ENCODE results near the gene ISY1.
A peak's percentile ranks its signal among the peaks of the same experiment; 100 is the strongest.

The ISY1 gene

DNA sequence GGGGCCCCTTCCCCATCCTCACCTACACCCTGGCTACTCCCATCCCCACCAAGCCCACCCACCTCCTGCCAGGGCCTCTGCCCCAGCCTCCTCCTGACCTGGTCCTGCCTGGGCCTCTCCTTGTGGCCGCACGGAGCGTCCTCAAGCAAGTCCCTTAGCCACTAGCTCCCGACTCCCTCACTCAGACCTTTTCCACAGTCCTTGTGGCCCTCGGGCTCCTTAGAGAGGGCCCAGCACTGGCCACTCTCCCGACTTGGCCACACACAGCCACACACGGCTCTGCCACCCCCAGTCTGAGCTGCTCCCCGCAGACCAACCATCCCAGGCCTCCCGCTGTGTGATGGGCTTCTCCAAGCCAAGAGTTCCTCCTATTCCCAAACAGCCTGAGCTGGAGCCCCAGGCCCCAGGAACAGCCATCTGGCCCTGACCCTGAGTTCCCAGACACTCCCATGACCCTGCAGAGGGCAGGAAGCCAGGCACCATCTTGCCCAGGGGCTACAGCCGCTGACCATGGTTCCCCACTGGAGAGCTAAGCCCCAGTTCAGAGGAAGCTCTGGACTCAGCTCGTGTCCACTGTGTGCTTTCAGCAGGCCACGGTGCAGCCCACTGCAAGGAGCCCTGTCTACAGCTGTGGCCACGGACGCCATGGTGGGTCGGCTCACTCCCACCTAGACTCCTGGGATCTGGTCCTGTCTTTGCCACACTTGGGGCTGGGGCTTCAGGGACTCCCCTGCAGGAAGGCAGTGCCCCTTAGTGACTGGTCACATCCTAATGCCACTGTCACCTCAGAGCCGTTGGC, 32.3 kb downstream of the ISY1 start:
- H3K9ac ChIP-seq (ENCODE audit: low read length): no peak overlapping the region
- peaks cover 3% of the 10 kb centered on the region for H3K4me1 ChIP-seq (ENCODE audit: control insufficient read depth, insufficient read depth, low read length)
- H3K27me3 ChIP-seq (replicated peaks; ENCODE audit: control insufficient read depth, insufficient read depth, low read length): no peaks in the 10 kb centered on the region
- H3K9me3 ChIP-seq (ENCODE audit: control insufficient read depth, low read length): no peaks in the 10 kb centered on the region
- no peak overlapping the region for H3K4me3 ChIP-seq (ENCODE audit: low read length)
- H3K36me3 ChIP-seq (ENCODE audit: control insufficient read depth, insufficient read depth, low read length, severe bottlenecking): peaks cover 61% of the 10 kb centered on the region
- DNase-seq (ENCODE audit: low read depth): no peak

DNA sequence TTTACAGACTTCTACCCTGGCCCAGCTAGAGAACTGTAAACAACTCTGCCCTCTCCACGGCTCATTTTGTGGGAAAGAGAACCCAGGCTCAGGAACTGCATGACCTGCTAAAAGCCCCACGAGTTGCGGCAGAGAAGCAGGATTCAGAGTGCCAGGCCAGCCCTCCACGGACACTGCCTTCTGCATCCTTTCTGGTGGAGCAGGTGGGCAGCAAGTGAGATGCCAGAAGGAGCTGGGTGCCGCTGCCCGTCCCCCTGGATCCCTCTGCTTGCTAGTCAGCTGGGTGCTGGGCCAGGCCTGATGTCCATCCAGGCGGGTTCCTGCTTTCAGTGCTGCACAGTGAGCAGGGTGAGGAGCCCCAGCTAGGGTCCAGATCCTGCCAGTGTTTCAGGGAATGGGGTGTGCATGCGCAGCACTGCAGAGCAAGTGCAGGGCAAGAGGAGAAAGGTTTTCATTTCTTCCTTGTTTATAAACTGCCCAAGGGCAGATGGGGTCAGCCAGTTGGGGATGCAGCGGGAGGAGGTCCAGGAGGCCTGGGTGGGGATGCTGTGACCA, 34.1 kb downstream of the ISY1 start:
- H3K27me3 ChIP-seq (replicated peaks; ENCODE audit: control insufficient read depth, insufficient read depth, low read length): no peaks in the 10 kb centered on the region
- H3K4me3 ChIP-seq (ENCODE audit: low read length): no peak overlapping the region
- H3K36me3 ChIP-seq (ENCODE audit: control insufficient read depth, insufficient read depth, low read length, severe bottlenecking): peaks cover 44% of the 10 kb centered on the region
- H3K4me1 ChIP-seq (ENCODE audit: control insufficient read depth, insufficient read depth, low read length): peaks cover 8% of the 10 kb centered on the region
- no peaks in the 10 kb centered on the region for H3K9me3 ChIP-seq (ENCODE audit: control insufficient read depth, low read length)
- H3K9ac ChIP-seq (ENCODE audit: low read length): no peak overlapping the region
- DNase-seq (ENCODE audit: low read depth): no peak

DNA sequence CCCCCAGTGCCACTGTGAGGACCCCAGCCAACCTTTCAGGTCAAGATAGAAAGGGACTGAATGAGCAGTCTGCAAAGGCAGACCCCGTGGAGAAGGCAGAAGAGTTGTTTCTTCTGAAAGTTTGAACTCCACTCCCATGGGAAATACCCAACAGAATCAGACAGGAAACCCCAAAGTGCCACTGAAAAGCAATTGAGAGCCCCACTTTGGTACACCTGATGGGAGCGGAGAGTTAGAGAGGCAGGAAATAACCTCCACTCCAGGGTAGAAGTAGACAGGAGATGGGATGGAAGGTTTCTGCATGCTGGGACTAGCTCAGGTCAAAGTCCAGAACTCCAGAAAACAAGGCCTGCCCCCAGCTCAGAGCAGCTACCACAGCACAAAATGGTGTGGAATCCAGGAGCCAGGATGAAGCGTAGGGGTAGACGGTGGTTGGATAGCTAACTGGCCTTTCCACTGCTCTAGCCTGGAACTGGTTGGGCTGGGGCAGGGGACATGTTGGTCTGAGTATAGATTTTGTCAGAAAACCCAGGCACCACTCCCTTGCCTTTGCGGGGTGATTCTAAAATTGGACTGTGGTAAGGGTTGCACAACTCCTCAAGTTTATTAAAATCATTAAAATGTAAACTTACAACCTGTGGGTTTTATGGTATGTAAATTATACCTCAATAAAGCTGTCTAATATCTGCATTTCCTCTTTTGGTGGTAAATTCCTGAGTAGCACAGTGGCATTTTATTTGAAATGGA, 37.4 kb downstream of the ISY1 start:
- H3K9me3 ChIP-seq (ENCODE audit: control insufficient read depth, low read length): no peaks in the 10 kb centered on the region
- no peak overlapping the region for H3K4me3 ChIP-seq (ENCODE audit: low read length)
- no peaks in the 10 kb centered on the region for H3K27me3 ChIP-seq (replicated peaks; ENCODE audit: control insufficient read depth, insufficient read depth, low read length)
- H3K4me1 ChIP-seq (ENCODE audit: control insufficient read depth, insufficient read depth, low read length): peaks cover 23% of the 10 kb centered on the region
- DNase-seq (ENCODE audit: low read depth): peak; percentile 58
- no peak overlapping the region for H3K9ac ChIP-seq (ENCODE audit: low read length)
- peaks cover 10% of the 10 kb centered on the region for H3K36me3 ChIP-seq (ENCODE audit: control insufficient read depth, insufficient read depth, low read length, severe bottlenecking)

DNA sequence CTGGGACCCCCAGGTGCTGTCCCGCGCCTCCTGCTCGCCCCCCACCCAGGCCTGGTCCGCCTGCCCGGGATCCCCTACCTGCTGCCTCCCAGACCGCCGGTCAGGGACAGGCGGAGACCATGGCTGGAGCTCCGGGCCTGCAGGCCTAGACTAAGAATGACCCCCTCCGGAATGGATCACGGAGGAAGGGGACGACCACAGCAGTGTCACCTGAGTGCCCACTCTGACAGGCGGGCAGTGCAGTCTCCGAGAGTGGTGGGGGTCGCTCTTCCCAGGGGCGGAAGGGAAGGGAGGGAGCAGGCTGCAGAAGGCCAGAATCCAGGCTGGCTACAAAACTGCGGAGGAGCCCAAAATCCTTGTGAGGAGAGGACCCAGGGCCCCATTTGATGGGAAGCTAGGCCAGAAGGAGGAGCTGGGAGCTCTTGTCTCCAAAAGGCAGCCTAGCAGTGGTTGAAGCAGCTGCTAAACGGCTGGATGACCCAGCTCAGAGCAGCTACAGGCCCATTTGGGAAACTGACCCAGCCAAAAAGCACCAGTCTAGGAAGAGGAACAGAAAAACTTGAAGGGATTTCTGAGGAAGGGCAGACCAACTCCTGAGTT, 38.4 kb downstream of the ISY1 start:
- Histone ChIP-seq H3K27me3 (replicated peaks; ENCODE audit: control insufficient read depth, insufficient read depth, low read length) (no peaks in the 10 kb centered on the region), H3K36me3 (ENCODE audit: control insufficient read depth, insufficient read depth, low read length, severe bottlenecking) (peaks cover 10% of the 10 kb centered on the region), H3K9ac (ENCODE audit: low read length) (no peak overlapping the region), H3K4me3 (ENCODE audit: low read length) (no peak overlapping the region), H3K4me1 (ENCODE audit: control insufficient read depth, insufficient read depth, low read length) (peaks cover 23% of the 10 kb centered on the region), H3K9me3 (ENCODE audit: control insufficient read depth, low read length) (no peaks in the 10 kb centered on the region)
- peak; percentile 41 for DNase-seq (ENCODE audit: low read depth)

DNA sequence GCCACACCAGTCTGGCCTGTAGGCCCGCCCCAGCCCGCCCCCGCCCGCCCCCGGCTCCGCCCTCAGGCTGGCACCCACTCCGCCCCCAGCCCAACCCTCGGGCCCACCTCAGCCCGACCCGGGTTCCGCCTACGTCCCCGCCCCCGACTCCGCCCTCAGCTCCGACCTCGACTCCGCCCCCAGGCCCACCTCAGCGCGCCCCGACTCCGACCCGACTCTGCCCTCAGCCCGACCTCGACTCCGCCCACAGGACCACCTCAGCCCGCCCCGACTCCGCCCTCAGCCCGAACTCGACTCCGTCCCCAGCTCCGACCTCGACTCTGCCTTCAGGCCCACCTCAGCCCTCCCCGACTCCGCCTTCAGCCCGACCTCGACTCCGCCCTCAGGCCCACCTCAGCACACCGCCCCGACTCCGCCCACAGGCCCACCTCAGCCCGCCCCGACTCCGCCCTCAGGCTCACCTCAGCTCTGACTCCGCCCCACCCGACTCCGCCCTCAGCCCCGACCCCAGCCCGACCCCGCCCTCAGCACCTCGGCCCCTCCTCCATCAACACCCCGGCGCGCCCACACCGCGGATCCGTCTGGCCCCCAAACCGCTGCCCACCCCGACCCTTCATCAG, 39.0 kb downstream of the ISY1 start, which contains the start of gene RAB43:
Gene RAB43 (minus strand): TSS at position 13 of the 620 bp plus-strand sequence. CDS start 315 bp downstream, outside the sequence.
- Histone ChIP-seq H3K27me3 (replicated peaks; ENCODE audit: control insufficient read depth, insufficient read depth, low read length) (no peaks in the 10 kb centered on the region), H3K36me3 (ENCODE audit: control insufficient read depth, insufficient read depth, low read length, severe bottlenecking) (peaks cover 9% of the 10 kb centered on the region), H3K9me3 (ENCODE audit: control insufficient read depth, low read length) (no peaks in the 10 kb centered on the region), H3K9ac (ENCODE audit: low read length) (peak within 1 kb of the TSS; percentile 92), H3K4me3 (ENCODE audit: low read length) (peak within 1 kb of the TSS; percentile 88), H3K4me1 (ENCODE audit: control insufficient read depth, insufficient read depth, low read length) (peaks cover 25% of the 10 kb centered on the region)
- peak; percentile 91 for DNase-seq (ENCODE audit: low read depth)

DNA sequence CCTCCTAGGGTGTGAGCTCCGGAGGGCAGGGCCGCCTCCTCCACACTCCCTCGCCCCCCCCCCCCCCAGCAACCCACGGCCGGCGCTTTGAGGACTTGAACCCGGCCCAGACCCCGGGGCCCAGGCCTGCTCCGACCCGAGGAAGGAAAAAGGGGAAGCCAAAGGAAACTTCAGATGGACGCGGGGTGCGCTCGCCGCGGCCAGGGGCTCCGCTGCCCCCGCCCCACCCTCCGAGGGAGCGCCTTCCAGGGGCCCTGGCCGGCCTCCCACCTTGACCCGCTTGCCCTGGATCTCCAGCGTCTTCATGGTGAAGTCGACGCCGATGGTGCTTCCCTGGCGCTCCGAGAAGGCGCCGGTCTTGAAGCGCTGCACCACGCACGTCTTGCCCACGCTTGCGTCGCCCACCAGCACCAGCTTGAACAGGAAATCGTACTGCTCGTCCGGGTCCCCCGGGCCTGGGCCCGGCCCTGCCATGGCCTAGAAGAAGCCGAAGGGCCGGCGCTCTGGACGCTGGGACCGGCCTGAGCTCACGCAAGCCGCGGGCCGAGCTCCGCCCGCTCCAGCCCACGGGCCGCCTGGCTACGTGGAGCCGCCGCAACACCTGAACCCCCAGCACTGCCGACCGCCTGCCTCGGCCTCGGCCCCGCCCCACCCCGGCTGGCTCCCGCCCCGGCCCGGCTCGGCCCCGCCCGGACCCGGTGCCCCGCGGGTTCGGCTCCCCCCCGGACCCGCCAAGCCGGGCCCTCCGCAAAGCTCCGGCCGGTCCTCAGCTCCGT, 39.7 kb downstream of the ISY1 start:
- no peaks in the 10 kb centered on the region for H3K9me3 ChIP-seq (ENCODE audit: control insufficient read depth, low read length)
- peak overlapping the region; percentile 92 for H3K9ac ChIP-seq (ENCODE audit: low read length)
- peak overlapping the region; percentile 88 for H3K4me3 ChIP-seq (ENCODE audit: low read length)
- DNase-seq (ENCODE audit: low read depth): no peak
- no peaks in the 10 kb centered on the region for H3K27me3 ChIP-seq (replicated peaks; ENCODE audit: control insufficient read depth, insufficient read depth, low read length)
- H3K4me1 ChIP-seq (ENCODE audit: control insufficient read depth, insufficient read depth, low read length): peaks cover 32% of the 10 kb centered on the region
- peaks cover 9% of the 10 kb centered on the region for H3K36me3 ChIP-seq (ENCODE audit: control insufficient read depth, insufficient read depth, low read length, severe bottlenecking)

DNA sequence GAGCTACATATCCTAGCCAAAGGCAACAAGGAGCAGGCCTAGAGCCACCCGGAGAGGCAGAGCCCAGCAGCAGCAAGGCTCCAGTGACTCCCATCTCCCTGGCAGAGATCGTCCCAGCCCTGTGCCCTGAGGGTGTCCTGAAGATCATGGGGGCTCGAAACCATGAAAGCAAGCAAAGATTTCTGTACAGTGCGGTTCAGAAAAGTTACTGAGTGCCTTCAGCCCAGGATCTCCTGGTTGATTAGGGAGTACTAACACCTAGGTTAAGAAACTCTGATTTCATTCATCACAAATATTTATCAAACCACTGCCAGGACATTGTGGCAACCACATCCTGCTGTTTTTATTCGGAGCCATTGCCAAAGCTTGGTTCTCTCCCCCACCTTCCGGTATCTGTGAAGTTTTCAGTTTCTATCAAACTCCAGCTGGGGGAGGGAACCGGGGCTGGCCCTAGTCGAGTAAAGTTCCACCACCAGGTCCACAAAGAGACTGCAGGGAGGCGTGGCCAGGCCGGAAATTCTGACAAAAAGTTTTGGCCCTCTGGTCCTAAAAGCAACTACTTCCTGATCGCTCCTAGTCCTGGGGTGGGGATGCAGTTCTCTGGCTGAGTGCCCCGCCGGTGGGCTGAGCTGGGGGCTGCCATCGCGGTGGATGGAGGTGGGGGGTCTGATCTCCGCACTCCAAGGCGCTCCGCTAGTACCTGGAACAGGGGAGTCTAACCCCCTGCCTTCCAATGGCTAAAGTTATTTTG, 40.4 kb downstream of the ISY1 start:
- Histone ChIP-seq H3K27me3 (replicated peaks; ENCODE audit: control insufficient read depth, insufficient read depth, low read length) (no peaks in the 10 kb centered on the region), H3K9me3 (ENCODE audit: control insufficient read depth, low read length) (no peaks in the 10 kb centered on the region), H3K36me3 (ENCODE audit: control insufficient read depth, insufficient read depth, low read length, severe bottlenecking) (peaks cover 9% of the 10 kb centered on the region), H3K4me1 (ENCODE audit: control insufficient read depth, insufficient read depth, low read length) (peaks cover 38% of the 10 kb centered on the region), H3K9ac (ENCODE audit: low read length) (peak overlapping the region; percentile 92), H3K4me3 (ENCODE audit: low read length) (peak overlapping the region; percentile 88)
- peak; percentile 92 for DNase-seq (ENCODE audit: low read depth)

DNA sequence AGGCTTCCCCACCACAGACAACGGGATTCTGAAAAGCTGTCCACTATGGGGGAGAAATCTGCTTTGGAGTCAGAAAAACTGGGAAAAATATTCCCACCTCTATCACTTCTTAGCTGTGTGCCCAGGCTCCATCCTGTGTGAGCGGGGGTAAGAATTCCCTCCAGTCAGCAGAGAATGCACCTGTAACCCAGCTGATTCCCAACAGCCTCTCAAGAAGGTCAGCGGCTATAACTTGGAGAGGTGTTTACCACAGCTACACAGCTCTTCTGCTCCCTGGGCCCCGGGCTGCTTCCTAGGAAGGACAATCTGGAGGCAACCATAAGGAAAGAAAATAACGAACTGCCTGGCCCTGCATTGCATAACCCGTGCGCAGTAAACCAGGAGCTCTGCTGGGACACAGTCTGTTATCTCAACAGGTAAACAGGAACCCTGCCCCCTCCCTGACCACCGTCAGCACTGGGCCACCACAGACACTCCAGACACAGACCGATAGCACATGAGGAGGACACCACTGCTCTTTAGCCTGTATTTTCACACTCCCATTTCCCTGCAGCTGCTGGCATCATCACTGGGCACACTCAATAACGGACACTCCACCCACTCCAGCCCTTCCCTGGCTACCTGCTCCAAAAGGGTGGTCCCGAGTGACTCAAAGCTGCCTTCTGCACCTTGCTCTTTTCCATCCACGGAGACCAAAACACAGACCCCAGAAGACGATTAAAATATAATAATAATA, 41.3 kb downstream of the ISY1 start:
- peaks cover 15% of the 10 kb centered on the region for H3K36me3 ChIP-seq (ENCODE audit: control insufficient read depth, insufficient read depth, low read length, severe bottlenecking)
- H3K9me3 ChIP-seq (ENCODE audit: control insufficient read depth, low read length): no peaks in the 10 kb centered on the region
- peaks cover 38% of the 10 kb centered on the region for H3K4me1 ChIP-seq (ENCODE audit: control insufficient read depth, insufficient read depth, low read length)
- peak overlapping the region; percentile 88 for H3K4me3 ChIP-seq (ENCODE audit: low read length)
- DNase-seq (ENCODE audit: low read depth): no peak
- no peaks in the 10 kb centered on the region for H3K27me3 ChIP-seq (replicated peaks; ENCODE audit: control insufficient read depth, insufficient read depth, low read length)
- peak overlapping the region; percentile 92 for H3K9ac ChIP-seq (ENCODE audit: low read length)

DNA sequence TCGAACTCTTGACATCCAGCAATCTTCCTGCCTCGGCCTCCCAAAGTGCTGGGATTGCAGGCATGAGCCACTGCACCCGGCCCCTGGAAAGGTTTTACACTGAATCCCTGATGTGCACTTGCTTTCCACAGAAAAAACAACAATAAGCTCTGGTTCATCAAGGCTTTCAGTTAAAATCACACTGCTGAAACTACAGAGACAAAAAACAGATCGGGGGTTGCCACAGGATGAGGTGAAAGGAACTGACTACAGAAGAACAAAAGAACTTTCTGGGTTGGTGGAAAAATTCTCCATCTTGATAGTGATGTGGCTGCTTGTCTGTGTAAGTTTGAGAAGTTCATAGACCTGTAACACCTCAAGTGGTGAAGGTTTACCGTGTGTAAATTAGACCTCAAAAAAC, 42.1 kb downstream of the ISY1 start:
- Histone ChIP-seq H3K27me3 (replicated peaks; ENCODE audit: control insufficient read depth, insufficient read depth, low read length) (no peaks in the 10 kb centered on the region), H3K36me3 (ENCODE audit: control insufficient read depth, insufficient read depth, low read length, severe bottlenecking) (peaks cover 19% of the 10 kb centered on the region), H3K4me1 (ENCODE audit: control insufficient read depth, insufficient read depth, low read length) (peaks cover 37% of the 10 kb centered on the region), H3K4me3 (ENCODE audit: low read length) (no peak overlapping the region), H3K9me3 (ENCODE audit: control insufficient read depth, low read length) (no peaks in the 10 kb centered on the region), H3K9ac (ENCODE audit: low read length) (peak overlapping the region; percentile 92)
- no peak for DNase-seq (ENCODE audit: low read depth)

Measured in adipocyte (in vitro differentiated cells).